Activated CD4-positive, alpha-beta T cell treated with anti-CD3 and anti-CD28 coated beads, Interleukin-2, Interleukin-4, amounts not matched to agents 100 ng/mL and 50 ng/mL, durations not matched to agents 16 hours and 8 hours (primary cell): Measurements from ENCODE around the gene CFAP46.
"Not testable (repeated sequence)": the region's sequence is repeated elsewhere in the genome, so short reads cannot be mapped to it uniquely, and the experiment has no call there.

Source experiments
- DNase-seq: peaks from one replicate; pipeline ENCODE4 v3.0.0-alpha.2; 2020; ENCODE audit warnings: low spot score

The CFAP46 gene

DNA sequence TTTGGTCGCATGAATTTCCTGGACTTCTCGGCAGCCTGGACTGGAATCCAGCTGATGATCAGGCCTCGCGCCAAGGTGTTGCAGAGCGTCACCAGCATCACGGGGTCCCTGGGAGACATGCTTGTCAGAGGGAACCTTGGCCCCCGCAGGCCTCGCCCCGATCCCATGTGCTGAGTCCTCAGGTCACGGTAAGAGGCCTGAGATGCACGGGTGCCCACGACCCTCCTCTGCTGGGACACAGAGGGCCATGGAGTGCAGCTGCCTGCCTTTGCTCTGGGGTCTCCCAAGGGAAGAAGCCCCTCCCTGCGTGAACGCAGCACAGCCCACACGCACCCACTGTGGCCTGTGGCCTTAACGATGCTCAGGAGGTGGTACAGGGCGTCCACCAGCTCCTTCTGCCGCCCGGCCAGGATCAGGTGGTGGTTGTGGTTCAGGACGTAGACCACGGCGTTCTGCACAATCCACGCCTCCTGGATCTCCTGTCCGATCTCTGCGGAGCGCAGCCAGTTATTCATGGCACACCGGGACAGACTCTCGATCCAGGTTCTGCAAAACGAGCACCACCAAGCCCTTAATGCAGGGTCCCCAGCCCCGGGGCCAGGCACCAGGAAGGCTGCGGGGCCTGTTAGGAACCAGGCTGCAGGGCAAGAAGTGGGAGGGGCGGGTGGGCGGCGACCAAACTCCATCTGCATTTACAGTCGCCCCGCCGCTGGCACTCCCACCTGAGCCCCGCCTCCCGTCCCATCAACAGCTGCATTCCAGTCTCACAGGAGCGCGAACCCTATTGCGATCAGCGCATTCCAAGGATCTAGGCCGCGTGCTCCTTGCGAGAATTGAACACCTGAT lies 29.4 kb downstream of the CFAP46 start:
- DNase-seq: no peak

DNA sequence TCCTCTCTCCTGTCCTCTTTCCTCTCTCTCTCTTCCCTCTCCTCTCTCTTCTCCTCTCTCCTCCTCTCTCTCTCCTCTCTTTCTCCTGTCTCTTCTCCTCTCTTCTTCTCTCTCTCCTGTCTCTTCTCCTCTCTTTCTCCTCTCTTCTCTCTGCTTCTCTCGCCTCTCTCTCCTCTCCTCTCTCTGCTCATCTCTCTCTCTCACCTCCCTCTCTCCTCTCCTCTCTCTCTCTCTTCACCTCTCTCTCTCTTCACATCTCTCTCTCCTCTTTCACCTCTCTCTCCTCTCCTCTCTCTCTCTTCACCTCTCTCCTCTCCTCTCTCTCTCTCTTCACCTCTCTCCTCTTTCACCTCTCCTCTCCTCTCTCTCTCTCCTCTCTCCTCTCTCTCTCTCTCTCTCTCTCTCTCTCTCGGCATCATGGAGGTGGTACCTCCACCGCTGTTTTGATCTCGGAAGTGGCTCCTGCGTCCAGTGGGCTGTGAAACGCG lies 30.1 kb downstream of the CFAP46 start:
- DNase-seq: no peak

GRCh38 chr10:132911786-132912097 lies 30.6 kb downstream of the CFAP46 start:
- DNase-seq: no peak

GRCh38 chr10:132910901-132911785 lies 31.2 kb downstream of the CFAP46 start:
- no peak for DNase-seq

DNA sequence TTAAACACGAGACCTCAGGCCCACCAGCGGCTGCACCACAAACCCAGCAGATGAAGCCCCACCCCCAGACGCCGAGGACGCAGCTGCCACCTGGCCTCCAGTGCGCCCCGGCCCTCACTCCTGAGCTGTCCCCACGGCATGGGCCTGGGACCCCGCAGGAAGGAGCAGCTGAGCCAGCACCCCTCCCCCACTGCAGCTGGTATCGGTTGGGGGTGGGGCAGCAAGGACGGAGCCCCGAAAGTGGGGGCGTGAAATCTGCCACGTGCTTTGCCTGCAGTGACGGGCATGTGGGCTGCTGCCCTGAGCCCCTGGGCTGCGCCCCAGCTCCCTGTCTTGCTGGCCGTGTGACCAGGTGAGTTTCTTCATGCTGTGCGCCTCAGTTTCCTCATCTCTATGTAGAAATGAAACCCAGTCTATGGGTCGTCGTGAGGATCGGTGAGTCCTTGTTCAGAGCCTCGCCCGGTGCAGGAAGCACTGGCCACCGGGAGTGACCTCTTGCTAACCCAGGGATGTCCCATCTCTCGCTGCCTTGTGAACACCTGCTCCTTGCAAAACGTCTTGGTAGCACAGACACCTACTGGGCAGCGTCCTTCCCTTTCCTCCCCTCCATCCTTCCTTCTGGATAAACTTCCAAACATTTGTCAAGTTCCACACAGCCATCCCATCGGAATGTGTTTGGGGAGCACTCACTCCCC lies 32.0 kb downstream of the CFAP46 start:
- no peak for DNase-seq

- DNase-seq: no peak
Measured at GRCh38 chr10:132909491-132910071, 32.8 kb downstream of the CFAP46 start.

DNA sequence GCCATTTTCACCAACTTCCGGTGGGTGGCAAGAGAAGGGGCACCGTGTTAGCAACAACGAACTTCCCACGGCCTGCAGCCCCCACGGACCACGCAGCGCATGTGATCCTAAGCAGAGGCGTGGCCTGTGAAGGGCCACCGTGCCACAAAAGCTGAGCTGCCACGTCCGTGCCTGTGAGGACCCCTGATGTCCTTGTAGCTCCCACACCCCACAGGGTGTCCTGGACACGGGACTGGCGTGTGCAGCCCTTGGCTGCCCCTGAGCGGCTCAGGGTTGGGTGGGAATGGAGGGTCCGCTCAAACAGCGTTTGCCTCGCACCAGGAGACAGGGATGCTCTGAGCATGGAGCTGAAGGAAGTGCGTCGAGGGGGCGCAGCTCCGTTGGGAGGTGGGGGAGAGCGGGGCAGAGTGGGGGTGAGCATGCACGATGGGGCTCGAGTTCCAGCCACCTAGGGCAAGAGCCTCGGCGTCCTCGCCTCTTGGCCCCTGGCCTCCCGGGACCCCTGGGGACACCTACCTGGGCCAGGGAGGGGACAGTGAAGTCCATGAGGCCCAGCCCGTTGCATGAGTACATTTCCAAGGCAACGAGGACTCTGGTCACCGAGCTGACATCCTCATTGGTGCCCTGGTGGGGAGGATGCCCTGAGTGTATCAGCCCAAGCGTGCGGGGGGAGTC lies 33.6 kb downstream of the CFAP46 start:
- no peak for DNase-seq

GRCh38 chr10:132907821-132908620 lies 34.3 kb downstream of the CFAP46 start:
- DNase-seq: no peak

DNA sequence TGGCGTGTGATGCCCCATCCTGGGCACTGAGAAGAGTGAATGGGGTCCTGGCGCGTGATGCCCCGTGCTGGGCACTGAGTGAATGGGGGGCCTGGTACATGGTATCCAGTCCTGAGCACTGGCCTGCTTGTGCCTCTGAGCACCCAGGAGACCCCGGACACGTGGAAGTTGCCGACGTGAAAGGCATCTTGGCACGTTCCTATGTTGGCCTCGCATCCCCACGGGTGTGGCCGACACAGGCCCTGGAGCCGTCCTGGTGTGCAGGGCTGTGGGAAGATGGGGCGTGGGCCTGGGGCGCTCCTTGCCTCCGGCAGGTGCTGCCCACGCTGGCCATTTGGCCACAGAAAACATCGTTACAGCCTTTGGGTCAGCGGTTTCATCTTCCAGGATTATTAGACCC lies 35.5 kb downstream of the CFAP46 start:
- no peak for DNase-seq

DNA sequence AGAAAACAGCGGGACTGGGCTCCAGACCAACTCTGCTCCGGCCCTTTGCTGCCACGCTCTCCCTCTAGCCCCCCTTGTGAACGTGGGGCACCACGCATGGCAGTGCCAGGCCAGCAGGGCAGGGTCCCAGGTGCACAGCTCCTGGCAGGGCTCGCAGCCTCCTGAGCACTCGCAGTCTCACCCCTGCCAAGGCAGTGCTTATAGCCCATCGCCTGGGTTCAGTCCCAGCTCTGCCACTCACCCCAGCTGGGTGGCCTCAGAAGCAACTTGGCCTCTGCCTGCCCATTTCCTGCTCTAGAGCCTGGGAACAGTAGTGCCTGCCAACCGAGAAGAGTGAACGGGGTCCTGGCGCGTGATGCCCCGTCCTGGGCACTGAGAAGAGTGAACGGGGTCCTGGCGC lies 36.3 kb downstream of the CFAP46 start:
- DNase-seq: no peak

DNA sequence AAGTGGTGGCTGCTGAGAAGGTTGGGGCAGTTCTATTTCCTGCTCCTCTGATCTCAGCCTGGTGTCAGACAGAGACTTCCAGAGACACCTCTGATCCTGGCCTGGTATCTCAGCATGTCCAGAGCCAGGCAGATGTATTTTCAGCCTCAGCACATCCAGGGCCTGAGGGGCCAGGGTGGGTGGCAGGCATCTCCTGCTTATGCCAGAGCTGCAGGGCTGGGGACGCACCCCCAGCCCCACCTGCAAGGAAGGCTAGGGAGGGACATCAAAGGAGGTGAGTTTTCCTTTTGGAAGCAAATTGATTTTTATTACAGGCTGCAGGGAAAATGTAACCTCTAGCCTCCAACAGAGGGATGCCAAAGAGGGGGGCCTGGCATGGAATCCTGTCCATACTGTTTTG lies 36.7 kb downstream of the CFAP46 start:
- no peak for DNase-seq

GRCh38 chr10:132904814-132905649 lies 37.3 kb downstream of the CFAP46 start:
- peak; percentile 14 for DNase-seq

DNA sequence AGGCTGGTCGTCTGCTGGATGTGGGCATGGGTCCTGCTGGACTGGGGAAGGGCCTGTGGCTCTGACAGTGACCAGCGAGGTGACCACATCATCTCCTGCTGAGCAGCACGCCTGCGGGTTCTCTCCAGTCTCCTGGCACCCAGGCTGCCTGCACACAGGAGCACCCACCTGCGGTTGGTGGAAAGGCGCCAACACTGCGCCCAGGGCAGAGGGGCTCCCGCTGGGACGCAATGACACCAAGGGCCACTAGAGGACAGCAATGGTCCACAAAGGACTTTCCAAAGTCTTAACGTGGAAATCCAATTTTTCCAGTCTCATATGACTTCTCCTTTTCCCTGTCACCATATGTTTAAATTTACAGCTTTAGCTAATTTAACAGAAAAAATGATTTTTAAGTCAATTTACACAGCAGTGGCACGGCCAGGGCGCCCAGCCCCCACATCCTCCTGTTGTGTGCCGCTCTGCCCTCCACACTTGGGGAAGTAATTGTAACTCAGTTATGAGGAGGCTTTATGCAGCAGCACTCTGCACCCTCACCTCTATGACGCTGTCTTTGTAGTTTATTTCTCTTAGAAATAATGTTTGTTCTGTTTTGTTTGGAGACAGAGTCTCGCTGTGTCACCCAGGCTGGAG lies 38.1 kb downstream of the CFAP46 start:
- DNase-seq: peak; percentile 36

DNA sequence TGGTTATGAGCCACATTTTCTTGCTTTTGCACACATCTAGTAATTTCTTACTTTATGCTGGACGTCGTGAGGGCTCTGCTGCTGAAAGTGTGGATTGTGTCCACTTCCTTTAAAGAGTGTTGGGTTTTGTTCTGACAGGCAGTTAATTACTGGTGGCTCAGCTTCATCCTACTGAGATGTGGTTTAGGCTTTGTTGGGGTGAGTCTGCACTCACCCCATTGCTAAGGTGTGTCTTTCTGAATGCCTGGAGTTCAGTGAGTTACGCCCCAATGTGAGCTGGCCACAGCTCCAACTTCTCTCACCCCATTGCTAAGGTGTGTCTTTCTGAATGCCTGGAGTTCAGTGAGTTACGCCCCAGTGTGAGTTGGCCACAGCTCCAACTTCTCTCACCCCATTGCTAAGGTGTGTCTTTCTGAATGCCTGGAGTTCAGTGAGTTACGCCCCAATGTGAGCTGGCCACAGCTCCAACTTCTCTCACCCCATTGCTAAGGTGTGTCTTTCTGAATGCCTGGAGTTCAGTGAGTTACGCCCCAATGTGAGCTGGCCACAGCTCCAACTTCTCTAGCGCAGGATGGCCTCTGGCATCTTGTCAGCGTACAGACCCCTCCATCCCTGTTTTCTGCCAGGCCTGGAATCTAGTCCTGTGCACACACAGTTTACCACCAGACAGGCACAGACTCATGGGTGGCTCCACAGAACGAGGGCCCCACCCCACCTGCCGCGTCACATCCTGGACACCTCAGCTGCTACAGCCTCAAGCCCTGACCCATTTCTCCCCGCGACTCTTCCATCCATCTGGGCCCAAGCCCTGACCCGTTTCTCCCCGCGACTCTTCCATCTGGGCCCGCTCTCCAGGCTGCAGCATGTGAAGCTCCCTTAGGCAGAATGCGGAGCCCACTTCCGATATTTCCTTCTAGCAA lies 39.5 kb downstream of the CFAP46 start:
- DNase-seq: not testable (repeated sequence)

- DNase-seq: no peak
Measured at GRCh38 chr10:132901351-132901750, 41.0 kb downstream of the CFAP46 start.

- DNase-seq: no peak
Measured at GRCh38 chr10:132900211-132900756, 42.1 kb downstream of the CFAP46 start.

DNA sequence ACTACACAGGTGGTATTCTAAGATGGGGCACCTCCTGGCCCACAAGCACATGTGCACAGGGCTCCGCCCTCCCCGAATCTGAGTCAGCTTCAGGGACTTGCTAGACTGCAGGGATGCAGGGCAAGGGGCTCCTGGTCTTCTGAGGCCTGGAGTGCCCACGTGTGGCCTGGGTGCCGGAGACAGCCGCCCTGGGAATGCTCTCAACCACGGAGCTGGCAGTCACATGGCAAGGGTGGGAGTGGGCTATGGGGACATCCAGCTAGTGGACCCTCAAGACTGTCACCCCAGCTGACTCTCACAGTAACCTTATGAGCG lies 42.7 kb downstream of the CFAP46 start:
- DNase-seq: no peak
